ENCODE measurements around the gene ISG15.

- TF ChIP-seq ZFP36 (IDR thresholded peaks at IDR 0.05; ENCODE audit: low read depth, low read length, partially characterized antibody) = no peak
- TF ChIP-seq SIN3A (IDR thresholded peaks at IDR 0.05; ENCODE audit: borderline replicate concordance in 2 of 2, control insufficient read depth in 1 of 2, low read depth in 2 of 2, low read length in 2 of 2) = no peak
- no peak for TF ChIP-seq MAZ (CRISPR knock-in tag; conservative IDR thresholded peaks at IDR 0.05 in 1 of 2, IDR thresholded peaks at IDR 0.05 in 1 of 2)
- TF ChIP-seq, protein P1, sequence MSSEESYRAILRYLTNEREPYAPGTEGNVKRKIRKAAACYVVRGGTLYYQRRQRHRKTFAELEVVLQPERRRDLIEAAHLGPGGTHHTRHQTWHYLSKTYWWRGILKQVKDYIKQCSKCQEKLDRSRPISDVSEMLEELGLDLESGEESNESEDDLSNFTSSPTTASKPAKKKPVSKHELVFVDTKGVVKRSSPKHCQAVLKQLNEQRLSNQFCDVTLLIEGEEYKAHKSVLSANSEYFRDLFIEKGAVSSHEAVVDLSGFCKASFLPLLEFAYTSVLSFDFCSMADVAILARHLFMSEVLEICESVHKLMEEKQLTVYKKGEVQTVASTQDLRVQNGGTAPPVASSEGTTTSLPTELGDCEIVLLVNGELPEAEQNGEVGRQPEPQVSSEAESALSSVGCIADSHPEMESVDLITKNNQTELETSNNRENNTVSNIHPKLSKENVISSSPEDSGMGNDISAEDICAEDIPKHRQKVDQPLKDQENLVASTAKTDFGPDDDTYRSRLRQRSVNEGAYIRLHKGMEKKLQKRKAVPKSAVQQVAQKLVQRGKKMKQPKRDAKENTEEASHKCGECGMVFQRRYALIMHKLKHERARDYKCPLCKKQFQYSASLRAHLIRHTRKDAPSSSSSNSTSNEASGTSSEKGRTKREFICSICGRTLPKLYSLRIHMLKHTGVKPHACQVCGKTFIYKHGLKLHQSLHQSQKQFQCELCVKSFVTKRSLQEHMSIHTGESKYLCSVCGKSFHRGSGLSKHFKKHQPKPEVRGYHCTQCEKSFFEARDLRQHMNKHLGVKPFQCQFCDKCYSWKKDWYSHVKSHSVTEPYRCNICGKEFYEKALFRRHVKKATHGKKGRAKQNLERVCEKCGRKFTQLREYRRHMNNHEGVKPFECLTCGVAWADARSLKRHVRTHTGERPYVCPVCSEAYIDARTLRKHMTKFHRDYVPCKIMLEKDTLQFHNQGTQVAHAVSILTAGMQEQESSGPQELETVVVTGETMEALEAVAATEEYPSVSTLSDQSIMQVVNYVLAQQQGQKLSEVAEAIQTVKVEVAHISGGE (CRISPR knock-in tag; IDR thresholded peaks at IDR 0.05) = no peak
Observed at GRCh38 chr1:1035291-1035943, 22.1 kb downstream of the ISG15 start.
